GM12878 (cell line): ENCODE data around the gene ARL5B.

ENCODE experiments used
- ASH2L ChIP-seq: fragments of 300-600, 200-600 bp; sonication (generic); IDR thresholded peaks from 2 replicates; pipeline ENCODE4 v1.6.1; 2017; ENCODE audit warnings: low read depth, mild to moderate bottlenecking, borderline replicate concordance
- ATF7 ChIP-seq: fragments of 450-650 bp; IDR thresholded peaks from 2 replicates; pipeline ENCODE4 v1.6.1; 2016; ENCODE audit warnings: low read depth, mild to moderate bottlenecking
- CREB1 ChIP-seq: IDR thresholded peaks from 2 replicates; pipeline ENCODE4 v1.6.1; 2012; ENCODE audit warnings: low read depth, mild to moderate bottlenecking, inconsistent platforms
- EP300 ChIP-seq, 2 experiments: fragments of 150-350 bp in 1 of 2; IDR thresholded peaks; 2 replicates each; pipeline ENCODE4 v1.6.1; 2011 to 2012; ENCODE audit warnings: low read depth in 2 of 2, low read length in 2 of 2, borderline replicate concordance in 1 of 2, improper control_type of control experiment in 1 of 2, inconsistent platforms in 1 of 2; ENCODE audit not compliant: control insufficient read depth in 1 of 2
- TF ChIP-seq, protein P1 (sequence below), 3 experiments: IDR thresholded peaks in 2 of 3; conservative IDR thresholded peaks in 1 of 3; 2 replicates each; pipeline ENCODE4 v1.5.1; 2011; ENCODE audit warnings: low read depth in 3 of 3, low read length in 3 of 3, mild to moderate bottlenecking in 3 of 3, control low read depth in 2 of 3, moderate library complexity in 2 of 3, inconsistent platforms in 1 of 3, mixed read lengths in 1 of 3; ENCODE audit not compliant: control insufficient read depth in 2 of 3, insufficient read depth in 1 of 3; ENCODE audit errors: extremely low read depth in 1 of 3

- TF ChIP-seq, protein P1, sequence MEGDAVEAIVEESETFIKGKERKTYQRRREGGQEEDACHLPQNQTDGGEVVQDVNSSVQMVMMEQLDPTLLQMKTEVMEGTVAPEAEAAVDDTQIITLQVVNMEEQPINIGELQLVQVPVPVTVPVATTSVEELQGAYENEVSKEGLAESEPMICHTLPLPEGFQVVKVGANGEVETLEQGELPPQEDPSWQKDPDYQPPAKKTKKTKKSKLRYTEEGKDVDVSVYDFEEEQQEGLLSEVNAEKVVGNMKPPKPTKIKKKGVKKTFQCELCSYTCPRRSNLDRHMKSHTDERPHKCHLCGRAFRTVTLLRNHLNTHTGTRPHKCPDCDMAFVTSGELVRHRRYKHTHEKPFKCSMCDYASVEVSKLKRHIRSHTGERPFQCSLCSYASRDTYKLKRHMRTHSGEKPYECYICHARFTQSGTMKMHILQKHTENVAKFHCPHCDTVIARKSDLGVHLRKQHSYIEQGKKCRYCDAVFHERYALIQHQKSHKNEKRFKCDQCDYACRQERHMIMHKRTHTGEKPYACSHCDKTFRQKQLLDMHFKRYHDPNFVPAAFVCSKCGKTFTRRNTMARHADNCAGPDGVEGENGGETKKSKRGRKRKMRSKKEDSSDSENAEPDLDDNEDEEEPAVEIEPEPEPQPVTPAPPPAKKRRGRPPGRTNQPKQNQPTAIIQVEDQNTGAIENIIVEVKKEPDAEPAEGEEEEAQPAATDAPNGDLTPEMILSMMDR (IDR thresholded peaks at IDR 0.05 in 2 of 3, conservative IDR thresholded peaks at IDR 0.05 in 1 of 3; ENCODE audit: control insufficient read depth in 2 of 3, extremely low read depth in 1 of 3, insufficient read depth in 1 of 3, low read depth in 3 of 3, low read length in 3 of 3): no peak
- TF ChIP-seq ATF7: no peak
- no peak for TF ChIP-seq CREB1
- no peak for TF ChIP-seq ASH2L
- no peak for TF ChIP-seq EP300 (IDR thresholded peaks at IDR 0.05; ENCODE audit: borderline replicate concordance in 1 of 2, control insufficient read depth in 1 of 2, low read depth in 2 of 2, low read length in 2 of 2)
Measured at GRCh38 chr10:18615618-18616017, 43.6 kb upstream of the ARL5B start.
